Keratinocyte (primary cell): ENCODE data around the gene ELOVL5. TPM values are rescaled to one million over a fixed set of nuclear protein-coding genes. Genes with fewer than 3 reads are reported as not detected.

Experiments used
- DNase-seq: peaks from one replicate; pipeline ENCODE4 v3.0.0-alpha.2; 2011; ENCODE audit warnings: low read depth, missing footprints, low spot score
- FAIRE-seq: peaks from 2 replicates; lab custom pipeline; 2011; peaks lifted over from hg19 to GRCh38; lab: Jason Lieb, UNC
- H2AFZ ChIP-seq: 2 replicates; pipeline ENCODE4 v1.6.0; 2012; ENCODE audit warnings: low read length, control low read depth, inconsistent platforms; ENCODE audit not compliant: control insufficient read depth
- H3K27ac ChIP-seq: 2 replicates; pipeline ENCODE4 v1.5.1; 2011; ENCODE audit warnings: low read length; ENCODE audit not compliant: control insufficient read depth, insufficient read depth
- H3K27me3 ChIP-seq: 3 replicates; pipeline ENCODE4 v1.6.0; 2011; ENCODE audit warnings: low read length; ENCODE audit not compliant: control insufficient read depth, insufficient read depth; ENCODE audit errors: extremely low read depth
- H3K36me3 ChIP-seq, 2 experiments: 2 replicates in 1 of 2; 3 replicates in 1 of 2; pipeline ENCODE4 v1.5.1; 2011; ENCODE audit warnings: low read length in 2 of 2, mild to moderate bottlenecking in 1 of 2; ENCODE audit not compliant: control insufficient read depth in 2 of 2, insufficient read depth in 2 of 2; ENCODE audit errors: extremely low read depth in 1 of 2
- H3K4me1 ChIP-seq: 3 replicates; pipeline ENCODE4 v1.5.1; 2011; ENCODE audit warnings: low read length; ENCODE audit not compliant: control insufficient read depth, insufficient read depth; ENCODE audit errors: extremely low read depth
- H3K4me2 ChIP-seq: 3 replicates; pipeline ENCODE4 v1.6.0; 2011; ENCODE audit warnings: low read depth, low read length; ENCODE audit not compliant: control insufficient read depth, insufficient read depth; ENCODE audit errors: extremely low read depth
- H3K4me3 ChIP-seq, 3 experiments: fragments of 200-600 bp in 1 of 3; sonication (generic) in 1 of 3; 2 replicates in 2 of 3; 3 replicates in 1 of 3; pipeline ENCODE4 v1.5.1; 2011 to 2016; ENCODE audit warnings: low read length in 3 of 3, mild to moderate bottlenecking in 3 of 3, control low read depth in 2 of 3, inconsistent platforms in 1 of 3, low read depth in 1 of 3, mixed read lengths in 1 of 3, mixed run types in 1 of 3, moderate library complexity in 1 of 3; ENCODE audit not compliant: control insufficient read depth in 2 of 3, insufficient read depth in 2 of 3; ENCODE audit errors: extremely low read depth in 1 of 3
- H3K79me2 ChIP-seq: 2 replicates; pipeline ENCODE4 v1.6.0; 2012; ENCODE audit warnings: low read length; ENCODE audit not compliant: control insufficient read depth, insufficient read depth
- H3K9ac ChIP-seq: 3 replicates; pipeline ENCODE4 v1.6.0; 2011; ENCODE audit warnings: low read length; ENCODE audit not compliant: control insufficient read depth, insufficient read depth; ENCODE audit errors: extremely low read depth
- H3K9me1 ChIP-seq: 3 replicates; pipeline ENCODE4 v1.6.0; 2011; ENCODE audit warnings: low read length; ENCODE audit not compliant: control insufficient read depth, insufficient read depth; ENCODE audit errors: extremely low read depth
- H3K9me3 ChIP-seq: 2 replicates; pipeline ENCODE4 v1.5.1; 2012; ENCODE audit warnings: low read depth, low read length; ENCODE audit not compliant: control insufficient read depth
- H4K20me1 ChIP-seq: 3 replicates; pipeline ENCODE4 v1.6.0; 2011; ENCODE audit warnings: low read length; ENCODE audit not compliant: control insufficient read depth, insufficient read depth; ENCODE audit errors: extremely low read depth
- EZH2 ChIP-seq: IDR thresholded peaks from one replicate; pipeline ENCODE4 v1.6.1; 2012; ENCODE audit warnings: inconsistent platforms, mild to moderate bottlenecking, low read length, moderate library complexity
- dilution Hi-C: fragments of 300-500 bp; cut with MboI; formaldehyde crosslinking; loops from one replicate; pipeline ENCODE4 v1.7.0; 2020; ENCODE audit warnings: low sequenced_read_pairs; ENCODE audit not compliant: extremely low pct_ligation_motif_present
- polyA plus RNA-seq, 5 experiments: library from polyadenylated mRNA; depleted of rRNA in 3 of 5; stranded (reverse) in 3 of 5; stranded (forward) in 1 of 5; unstranded in 1 of 5; fragments of >200 nt; gene quantifications; 1 replicate in 1 of 5; 2 replicates in 3 of 5; 3 replicates in 1 of 5; pipeline versions ENCODE4 v1.2.1 to v1.2.3, GENCODE V29; 2011 to 2012; ENCODE audit warnings: missing spikeins in 2 of 5, low read depth in 1 of 5, low replicate concordance in 1 of 5
- TF ChIP-seq, protein P1 (sequence below), 3 experiments: IDR thresholded peaks in 1 of 3; conservative IDR thresholded peaks in 1 of 3; optimal IDR thresholded peaks in 1 of 3; 2 replicates in 2 of 3; 3 replicates in 1 of 3; pipeline versions ENCODE3 to v1.5.1; 2011; ENCODE audit warnings: low read length in 3 of 3, mild to moderate bottlenecking in 3 of 3, moderate library complexity in 2 of 3, control low read depth in 1 of 3, inconsistent platforms in 1 of 3; ENCODE audit not compliant: insufficient read depth in 2 of 3; ENCODE audit errors: extremely low read depth in 1 of 3

Gene ELOVL5
- polyA plus RNA-seq, 1 donor (not counting 4 experiments of a cell fraction or from before 2014, with no cell fraction given): 66.7 TPM

DNA sequence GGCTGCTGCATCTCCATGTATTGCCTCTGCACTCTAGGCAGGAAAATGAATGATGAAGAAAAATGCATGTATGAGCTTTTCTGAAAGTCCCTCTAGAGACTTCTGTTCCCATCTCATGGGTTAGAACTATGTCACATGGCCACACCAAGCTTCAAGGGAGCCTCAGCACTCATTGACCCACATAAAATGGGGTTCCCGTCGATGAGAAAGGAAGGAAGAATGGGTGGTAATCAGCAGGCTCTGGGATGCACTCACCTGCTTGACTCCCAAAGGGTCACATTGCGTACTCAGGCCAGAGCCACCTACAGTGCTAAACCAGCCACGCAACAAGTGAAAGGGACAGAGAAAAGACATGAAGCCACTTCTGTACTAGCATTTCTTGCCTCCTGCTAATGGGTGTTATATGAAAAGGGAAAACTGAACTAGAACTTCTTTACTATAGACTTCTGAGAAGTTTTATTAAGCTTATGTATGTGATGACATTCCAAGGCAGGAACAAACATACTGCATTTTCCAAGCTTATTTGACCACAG lies 104.3 kb downstream of the ELOVL5 start:
- no peaks in the 10 kb centered on the region for H3K9me1 ChIP-seq
- no peaks in the 10 kb centered on the region for H3K79me2 ChIP-seq
- H3K4me1 ChIP-seq: no peaks in the 10 kb centered on the region
- H3K27me3 ChIP-seq: no peaks in the 10 kb centered on the region
- TF ChIP-seq, protein P1, sequence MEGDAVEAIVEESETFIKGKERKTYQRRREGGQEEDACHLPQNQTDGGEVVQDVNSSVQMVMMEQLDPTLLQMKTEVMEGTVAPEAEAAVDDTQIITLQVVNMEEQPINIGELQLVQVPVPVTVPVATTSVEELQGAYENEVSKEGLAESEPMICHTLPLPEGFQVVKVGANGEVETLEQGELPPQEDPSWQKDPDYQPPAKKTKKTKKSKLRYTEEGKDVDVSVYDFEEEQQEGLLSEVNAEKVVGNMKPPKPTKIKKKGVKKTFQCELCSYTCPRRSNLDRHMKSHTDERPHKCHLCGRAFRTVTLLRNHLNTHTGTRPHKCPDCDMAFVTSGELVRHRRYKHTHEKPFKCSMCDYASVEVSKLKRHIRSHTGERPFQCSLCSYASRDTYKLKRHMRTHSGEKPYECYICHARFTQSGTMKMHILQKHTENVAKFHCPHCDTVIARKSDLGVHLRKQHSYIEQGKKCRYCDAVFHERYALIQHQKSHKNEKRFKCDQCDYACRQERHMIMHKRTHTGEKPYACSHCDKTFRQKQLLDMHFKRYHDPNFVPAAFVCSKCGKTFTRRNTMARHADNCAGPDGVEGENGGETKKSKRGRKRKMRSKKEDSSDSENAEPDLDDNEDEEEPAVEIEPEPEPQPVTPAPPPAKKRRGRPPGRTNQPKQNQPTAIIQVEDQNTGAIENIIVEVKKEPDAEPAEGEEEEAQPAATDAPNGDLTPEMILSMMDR (optimal IDR thresholded peaks at IDR 0.05 in 1 of 3, IDR thresholded peaks at IDR 0.05 in 1 of 3, conservative IDR thresholded peaks at IDR 0.05 in 1 of 3; ENCODE audit: extremely low read depth in 1 of 3, insufficient read depth in 2 of 3, low read length in 3 of 3): no peak
- TF ChIP-seq EZH2: no peak
- dilution Hi-C loops: no loop called here
- H3K27ac ChIP-seq: no peak overlapping the region
- no peak overlapping the region for H3K4me2 ChIP-seq
- H4K20me1 ChIP-seq: no peaks in the 10 kb centered on the region
- no peak for FAIRE-seq
- no peak for DNase-seq
- H3K36me3 ChIP-seq: no peaks in the 10 kb centered on the region
- no peak overlapping the region for H3K9ac ChIP-seq
- H2AFZ ChIP-seq: no peak overlapping the region
- no peak overlapping the region for H3K4me3 ChIP-seq
- H3K9me3 ChIP-seq: no peaks in the 10 kb centered on the region

DNA sequence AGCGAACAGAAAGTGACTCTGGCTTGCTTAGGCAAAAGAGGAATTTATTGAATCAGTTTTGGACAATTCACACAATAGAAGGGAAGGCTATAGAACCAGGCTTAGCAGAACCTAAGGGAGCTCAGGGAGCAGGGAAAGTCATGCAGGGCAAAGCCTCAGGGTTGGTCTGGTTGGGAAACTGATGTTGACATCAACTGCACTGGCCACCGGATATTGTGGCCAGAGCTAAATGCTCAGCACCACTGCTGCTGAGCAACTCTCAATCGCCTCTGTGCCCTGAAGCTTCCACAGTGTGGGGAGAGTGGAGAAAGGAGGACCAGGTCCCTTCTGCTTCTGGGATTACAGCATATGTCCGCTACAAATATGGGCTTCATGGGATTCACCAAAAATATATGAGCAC lies 106.8 kb downstream of the ELOVL5 start:
- Histone ChIP-seq H3K27ac (no peak overlapping the region), H2AFZ (no peak overlapping the region), H3K27me3 (no peaks in the 10 kb centered on the region), H3K9ac (no peak overlapping the region), H4K20me1 (no peaks in the 10 kb centered on the region), H3K36me3 (no peaks in the 10 kb centered on the region), H3K9me1 (no peaks in the 10 kb centered on the region), H3K4me1 (no peaks in the 10 kb centered on the region), H3K4me3 (no peak overlapping the region), H3K4me2 (no peak overlapping the region), H3K9me3 (no peaks in the 10 kb centered on the region), H3K79me2 (no peaks in the 10 kb centered on the region)
- TF ChIP-seq, protein P1 (optimal IDR thresholded peaks at IDR 0.05 in 1 of 3, IDR thresholded peaks at IDR 0.05 in 1 of 3, conservative IDR thresholded peaks at IDR 0.05 in 1 of 3; ENCODE audit: extremely low read depth in 1 of 3, insufficient read depth in 2 of 3, low read length in 3 of 3): no peak
- no peak for TF ChIP-seq EZH2
- dilution Hi-C loops: no loop called here
- DNase-seq (no peak), FAIRE-seq (no peak)
